ENCODE measurements around the gene ADD1. TPM values are rescaled to one million over a fixed set of nuclear protein-coding genes. Genes with fewer than 3 reads are reported as not detected.

The ADD1 gene
- total RNA-seq, 1 experiment from 2014 or later, result 163 TPM

DNA sequence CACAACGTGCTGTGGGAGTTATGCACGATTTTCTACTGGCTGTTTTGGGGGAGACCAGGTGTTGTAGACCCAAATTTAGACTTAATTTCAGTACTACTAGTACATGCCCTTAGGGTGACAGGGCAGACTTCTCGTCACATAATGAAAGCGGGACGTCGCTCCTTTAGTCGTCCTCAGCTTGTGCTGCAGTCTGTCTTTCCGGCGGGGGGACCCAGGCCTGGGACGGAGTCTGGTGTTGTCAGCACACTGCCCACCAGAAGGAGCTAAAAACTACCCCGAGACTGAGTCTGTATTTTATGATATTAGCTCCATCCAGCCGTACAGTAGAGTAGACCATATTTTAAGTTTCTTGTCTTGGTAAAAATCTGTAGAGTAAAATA lies 84.0 kb downstream of the ADD1 start:
- WGBS (ENCODE audit: extremely low coverage, insufficient read length, low lambda C conversion rate), result no CpG with 5 or more reads among the region's 12 CpGs
- H2AK5ac ChIP-seq (ENCODE audit: insufficient read length, low read length), result no peak overlapping the region
- no peak overlapping the region for H3K9ac ChIP-seq (ENCODE audit: extremely low read depth, insufficient read length, low read length)
- no peaks in the 10 kb centered on the region for H3K23me2 ChIP-seq (ENCODE audit: insufficient read length, low read depth, low read length, poor library complexity, severe bottlenecking)
- H3K27ac Mint-ChIP-seq, result peak overlapping the region; percentile 59 to 94 (median 91); a peak in 3 of 7 replicates
- no peak overlapping the region for H3K23ac ChIP-seq (ENCODE audit: insufficient read length, low read depth, low read length)
- no peak overlapping the region for H4K5ac ChIP-seq (ENCODE audit: insufficient read length, low read depth, low read length)
- no peak overlapping the region for H3T11ph ChIP-seq (ENCODE audit: low read length)
- no peak overlapping the region for H2BK12ac ChIP-seq (ENCODE audit: insufficient read length, low read depth, low read length)
- no peak overlapping the region for H4K8ac ChIP-seq (replicated peaks; ENCODE audit: insufficient read length, low read depth, low read length)
- H4K91ac ChIP-seq (ENCODE audit: insufficient read length, low read depth, low read length), result no peak overlapping the region
- no peak overlapping the region for H3K18ac ChIP-seq (ENCODE audit: insufficient read length, low read depth, low read length)
- peaks cover 4% of the 10 kb centered on the region; the same call in 1 of the 2 replicates for H3K4me1 ChIP-seq (ENCODE audit: insufficient read depth, low read length)
- H4K20me1 ChIP-seq (ENCODE audit: control insufficient read depth, insufficient read depth, insufficient read length), result peaks cover 2% of the 10 kb centered on the region
- H3K79me2 ChIP-seq (ENCODE audit: insufficient read depth, low read length), result no peaks in the 10 kb centered on the region
- H2BK120ac ChIP-seq (ENCODE audit: low read depth, low read length, poor library complexity, severe bottlenecking), result no peak overlapping the region
- no peaks in the 10 kb centered on the region for H3K27me3 ChIP-seq (ENCODE audit: insufficient read depth, low read length)
- no peaks in the 10 kb centered on the region for H3K9me3 ChIP-seq (ENCODE audit: control insufficient read depth, low read depth, low read length)
- no peak overlapping the region for H2AFZ ChIP-seq (ENCODE audit: low read length)
- H3K4me2 ChIP-seq (ENCODE audit: insufficient read depth, insufficient read length, low read length), result no peak overlapping the region
- no peak for DNase-seq
- TF ChIP-seq, protein P1, sequence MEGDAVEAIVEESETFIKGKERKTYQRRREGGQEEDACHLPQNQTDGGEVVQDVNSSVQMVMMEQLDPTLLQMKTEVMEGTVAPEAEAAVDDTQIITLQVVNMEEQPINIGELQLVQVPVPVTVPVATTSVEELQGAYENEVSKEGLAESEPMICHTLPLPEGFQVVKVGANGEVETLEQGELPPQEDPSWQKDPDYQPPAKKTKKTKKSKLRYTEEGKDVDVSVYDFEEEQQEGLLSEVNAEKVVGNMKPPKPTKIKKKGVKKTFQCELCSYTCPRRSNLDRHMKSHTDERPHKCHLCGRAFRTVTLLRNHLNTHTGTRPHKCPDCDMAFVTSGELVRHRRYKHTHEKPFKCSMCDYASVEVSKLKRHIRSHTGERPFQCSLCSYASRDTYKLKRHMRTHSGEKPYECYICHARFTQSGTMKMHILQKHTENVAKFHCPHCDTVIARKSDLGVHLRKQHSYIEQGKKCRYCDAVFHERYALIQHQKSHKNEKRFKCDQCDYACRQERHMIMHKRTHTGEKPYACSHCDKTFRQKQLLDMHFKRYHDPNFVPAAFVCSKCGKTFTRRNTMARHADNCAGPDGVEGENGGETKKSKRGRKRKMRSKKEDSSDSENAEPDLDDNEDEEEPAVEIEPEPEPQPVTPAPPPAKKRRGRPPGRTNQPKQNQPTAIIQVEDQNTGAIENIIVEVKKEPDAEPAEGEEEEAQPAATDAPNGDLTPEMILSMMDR (conservative IDR thresholded peaks at IDR 0.05), result no peak
- H3K14ac ChIP-seq (ENCODE audit: insufficient read depth, low read length), result no peak overlapping the region
- no peaks in the 10 kb centered on the region for H3K27me3 Mint-ChIP-seq (ENCODE audit: low read depth)
- peaks cover 42 to 79% (median 63%) of the 10 kb centered on the region in 3 experiments for H3K36me3 Mint-ChIP-seq (ENCODE audit: insufficient read depth in 1 of 3, low read depth in 3 of 3)
- H3K4ac ChIP-seq (ENCODE audit: low read depth, low read length), result no peak overlapping the region
- H3K27ac ChIP-seq (ENCODE audit: insufficient read length, low read depth, low read length), result no peak overlapping the region
- no peak overlapping the region for H2BK15ac ChIP-seq (ENCODE audit: low read depth, low read length)
- no peak overlapping the region for H3K56ac ChIP-seq (ENCODE audit: insufficient read length, low read depth, low read length)
- peaks cover 0 to 5% of the 10 kb centered on the region in 2 experiments; a peak in 2 of 5 replicates for H3K9me3 Mint-ChIP-seq
- H3K4me1 Mint-ChIP-seq, result peaks cover 16 to 29% of the 10 kb centered on the region in 2 experiments
- H2BK5ac ChIP-seq (ENCODE audit: insufficient read length, low read length), result no peak overlapping the region
- no peak overlapping the region for H2BK20ac ChIP-seq (ENCODE audit: low read depth, low read length, poor library complexity, severe bottlenecking)
- no peaks in the 10 kb centered on the region for H3K79me1 ChIP-seq (ENCODE audit: insufficient read depth, low read depth, low read length, poor library complexity, severe bottlenecking)
- H3K4me3 Mint-ChIP-seq, result no peak overlapping the region
